Measurements from ENCODE around the gene IGSF3.

DNA sequence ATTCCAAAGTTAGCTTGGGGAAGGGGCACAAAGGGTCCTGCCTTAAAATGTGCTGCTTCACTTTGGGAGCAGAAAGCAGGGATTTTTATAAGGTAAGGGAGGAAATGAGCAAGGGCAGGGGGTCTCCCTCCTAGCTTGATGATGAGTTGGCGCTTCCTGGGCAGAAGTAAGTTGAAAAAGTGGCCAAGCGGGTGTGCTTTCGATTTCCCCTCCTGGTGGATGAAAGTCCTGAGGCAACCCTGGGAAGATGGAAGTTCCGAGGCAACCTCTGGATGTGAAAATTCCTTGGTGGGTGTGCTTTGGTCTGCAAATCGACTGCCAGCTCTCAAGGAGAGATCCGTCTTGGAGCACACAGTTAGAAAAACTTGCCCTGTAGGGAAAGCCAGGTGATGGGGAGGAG is 45.0 kb upstream of the IGSF3 start:
- TF ChIP-seq, protein P1, sequence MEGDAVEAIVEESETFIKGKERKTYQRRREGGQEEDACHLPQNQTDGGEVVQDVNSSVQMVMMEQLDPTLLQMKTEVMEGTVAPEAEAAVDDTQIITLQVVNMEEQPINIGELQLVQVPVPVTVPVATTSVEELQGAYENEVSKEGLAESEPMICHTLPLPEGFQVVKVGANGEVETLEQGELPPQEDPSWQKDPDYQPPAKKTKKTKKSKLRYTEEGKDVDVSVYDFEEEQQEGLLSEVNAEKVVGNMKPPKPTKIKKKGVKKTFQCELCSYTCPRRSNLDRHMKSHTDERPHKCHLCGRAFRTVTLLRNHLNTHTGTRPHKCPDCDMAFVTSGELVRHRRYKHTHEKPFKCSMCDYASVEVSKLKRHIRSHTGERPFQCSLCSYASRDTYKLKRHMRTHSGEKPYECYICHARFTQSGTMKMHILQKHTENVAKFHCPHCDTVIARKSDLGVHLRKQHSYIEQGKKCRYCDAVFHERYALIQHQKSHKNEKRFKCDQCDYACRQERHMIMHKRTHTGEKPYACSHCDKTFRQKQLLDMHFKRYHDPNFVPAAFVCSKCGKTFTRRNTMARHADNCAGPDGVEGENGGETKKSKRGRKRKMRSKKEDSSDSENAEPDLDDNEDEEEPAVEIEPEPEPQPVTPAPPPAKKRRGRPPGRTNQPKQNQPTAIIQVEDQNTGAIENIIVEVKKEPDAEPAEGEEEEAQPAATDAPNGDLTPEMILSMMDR (IDR thresholded peaks at IDR 0.05; ENCODE audit: insufficient read depth, low read length) = no peak
- TF ChIP-seq POLR2AphosphoS5 (IDR thresholded peaks at IDR 0.05; ENCODE audit: low read depth) = no peak
